GM21390 (cell line): ENCODE data around the gene VSTM5.
"Not testable (repeated sequence)": the region's sequence is repeated elsewhere in the genome, so short reads cannot be mapped to it uniquely, and the experiment has no call there.

Experiments used
- ATAC-seq: cut with Tn5 transposase; IDR thresholded peaks from one replicate; pipeline ENCODE4 v1.9.1; 2021; ENCODE audit not compliant: unreplicated experiment

The VSTM5 gene

GRCh38 chr11:93801366-93801765 is 49.1 kb downstream of the VSTM5 start:
- ATAC-seq: no peak

GRCh38 chr11:93796441-93797231 is 53.8 kb downstream of the VSTM5 start:
- no peak for ATAC-seq

GRCh38 chr11:93791493-93791892 is 58.9 kb downstream of the VSTM5 start:
- no peak for ATAC-seq

- peak; percentile 30 for ATAC-seq
Measured at GRCh38 chr11:93784935-93785360, 65.5 kb downstream of the VSTM5 start.

- peak; percentile 96 for ATAC-seq
Measured at GRCh38 chr11:93784145-93784934, 66.1 kb downstream of the VSTM5 start, which contains the start of gene MED17. MED17 (plus strand) TSS chr11:93784282; CDS start chr11:93784514, 232 bp downstream.

- peak; percentile 54 for ATAC-seq
Measured at GRCh38 chr11:93783765-93784144, 66.7 kb downstream of the VSTM5 start.

GRCh38 chr11:93783362-93783761 is 67.1 kb downstream of the VSTM5 start:
- no peak for ATAC-seq

- ATAC-seq: no peak
Measured at GRCh38 chr11:93775289-93775688, 75.1 kb downstream of the VSTM5 start.

GRCh38 chr11:93774560-93774959 is 75.9 kb downstream of the VSTM5 start:
- ATAC-seq: not testable (repeated sequence)

GRCh38 chr11:93773601-93774200 is 76.7 kb downstream of the VSTM5 start:
- ATAC-seq: no peak

- ATAC-seq: no peak
Measured at GRCh38 chr11:93773045-93773477, 77.4 kb downstream of the VSTM5 start.

GRCh38 chr11:93772123-93772522 is 78.3 kb downstream of the VSTM5 start:
- ATAC-seq: no peak

- no peak for ATAC-seq
Measured at GRCh38 chr11:93770160-93770559, 80.3 kb downstream of the VSTM5 start.
